Epithelial cell of prostate (primary cell): ENCODE results near the gene CDC5L.

Experiments
- DNase-seq: peaks from one replicate; pipeline ENCODE4 v3.0.0-alpha.2; 2011; ENCODE audit warnings: low read depth, low spot score
- H3K27ac ChIP-seq: fragments of 450-650 bp; 2 replicates; pipeline ENCODE4 v1.5.1; 2017; ENCODE audit warnings: mild to moderate bottlenecking

CDC5L gene

DNA sequence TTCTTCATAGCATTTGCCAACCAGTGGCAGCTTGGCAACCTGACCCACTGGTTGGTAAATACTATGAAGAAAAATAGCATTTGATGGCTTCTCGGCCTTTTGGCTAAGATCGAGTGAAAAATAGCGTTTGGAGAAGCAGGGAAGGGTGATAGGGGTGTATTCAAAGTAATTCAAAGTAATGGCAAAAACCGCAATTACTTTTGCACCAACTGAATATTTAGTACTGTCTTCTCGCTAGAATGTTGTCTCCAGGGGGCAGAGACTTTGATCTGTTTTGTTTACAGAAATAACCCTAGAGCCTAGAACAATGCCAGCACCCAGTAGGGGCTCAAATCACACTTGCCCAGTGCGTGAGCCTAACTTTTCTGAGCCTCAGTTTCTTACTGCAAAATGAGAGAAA is 106.1 kb downstream of the CDC5L start:
- no peak for DNase-seq
- H3K27ac ChIP-seq, result peak overlapping the region; percentile 75

DNA sequence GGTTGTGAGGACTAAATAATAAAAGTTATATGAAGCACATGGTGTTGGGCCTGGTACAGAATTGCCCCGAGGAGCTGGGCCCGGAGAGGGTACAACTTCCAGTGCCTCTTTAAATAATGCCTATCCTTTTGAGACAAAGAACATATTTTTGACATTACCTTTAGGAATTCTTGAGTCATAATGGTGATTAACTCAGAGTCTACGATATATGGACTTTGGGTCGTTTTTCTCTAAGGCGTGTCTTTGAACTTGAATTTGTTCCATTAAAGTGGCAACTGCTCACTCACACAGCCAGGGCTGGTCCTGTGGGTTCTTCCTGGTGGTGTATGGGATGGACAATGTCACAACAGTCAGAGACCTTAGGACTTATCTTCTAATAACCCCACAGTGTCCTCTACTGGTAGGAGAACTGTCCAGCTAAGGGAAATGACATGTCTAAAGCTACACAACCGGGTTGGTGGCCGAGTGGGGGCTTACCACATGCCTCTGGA is 106.5 kb downstream of the CDC5L start:
- no peak for DNase-seq
- peak overlapping the region; percentile 75 for H3K27ac ChIP-seq

DNA sequence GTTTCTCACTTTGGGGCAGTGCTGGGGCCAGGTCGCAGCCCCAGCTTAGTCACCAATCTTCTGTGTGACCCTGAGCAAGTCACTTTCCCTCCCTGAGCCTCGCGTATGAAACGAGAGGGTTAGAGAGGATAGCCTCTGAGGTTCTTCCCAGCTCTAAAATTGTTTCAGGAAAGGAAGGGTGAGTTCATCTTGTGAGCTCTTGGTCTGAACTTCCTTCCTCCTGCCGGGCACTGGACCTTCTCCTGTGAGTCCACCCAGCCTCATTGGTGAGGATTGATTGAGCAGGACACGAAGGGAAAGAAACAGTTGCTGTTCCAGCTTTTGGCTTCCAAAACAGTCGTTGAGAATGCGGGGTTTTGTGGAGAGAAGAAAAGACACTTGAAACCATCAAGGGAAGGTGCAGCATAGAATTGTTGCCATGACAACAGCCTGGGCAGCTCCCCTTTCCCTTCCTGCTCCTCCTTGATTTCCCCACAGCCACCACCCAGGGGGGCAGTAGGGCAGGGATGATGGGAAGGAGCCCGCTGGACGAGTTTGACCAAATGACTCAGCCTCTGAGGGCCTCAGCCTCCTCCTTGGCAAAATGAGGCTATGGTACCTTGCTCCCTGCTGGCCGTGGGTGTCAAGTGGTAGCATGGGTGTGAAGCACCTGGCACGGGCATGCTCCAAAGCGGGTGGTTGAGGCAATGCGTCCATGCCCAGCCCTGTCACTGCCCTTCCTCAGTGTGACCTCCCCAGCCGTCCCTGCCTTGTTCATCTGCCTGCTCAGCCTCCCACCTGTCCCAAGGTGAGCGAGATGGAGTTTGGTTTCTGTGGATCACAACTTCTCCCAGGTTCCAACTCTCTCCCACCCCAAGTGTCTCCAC is 107.8 kb downstream of the CDC5L start:
- DNase-seq, result no peak
- H3K27ac ChIP-seq, result no peak overlapping the region

DNA sequence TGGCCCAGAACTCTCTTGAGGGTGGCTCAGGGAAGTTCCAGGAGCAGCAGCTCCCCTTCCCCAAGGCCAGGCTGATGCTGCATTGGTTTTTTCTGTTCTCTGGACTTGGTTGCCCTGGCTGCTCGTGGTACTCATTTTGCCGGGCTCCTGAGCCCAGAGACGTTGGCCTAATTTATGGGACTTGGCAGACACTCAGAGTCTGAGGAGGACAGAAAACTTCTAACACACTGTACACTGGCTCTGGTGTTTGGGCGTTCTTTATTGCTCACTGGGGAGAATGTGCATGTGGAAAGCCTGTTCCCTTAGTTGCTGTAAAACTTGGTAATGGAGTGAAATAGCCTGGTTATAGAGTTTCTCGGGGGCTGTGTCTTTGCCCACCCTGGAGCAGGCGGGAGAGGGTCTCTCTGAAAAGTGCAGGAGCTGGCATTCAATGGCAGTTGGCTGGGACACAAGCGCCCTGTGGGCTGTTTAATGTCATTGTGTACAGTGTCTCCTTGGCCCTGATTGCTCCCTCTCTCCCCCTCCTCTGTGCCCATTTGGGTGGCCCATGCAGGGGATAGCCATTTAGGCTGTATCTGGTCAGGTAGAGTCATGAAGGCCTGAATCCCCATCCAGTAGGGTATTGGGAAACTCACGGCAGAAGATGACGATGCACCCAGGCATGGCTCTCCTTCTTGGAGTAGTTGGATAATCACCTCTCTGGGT is 109.3 kb downstream of the CDC5L start:
- DNase-seq, result no peak
- H3K27ac ChIP-seq, result no peak overlapping the region

DNA sequence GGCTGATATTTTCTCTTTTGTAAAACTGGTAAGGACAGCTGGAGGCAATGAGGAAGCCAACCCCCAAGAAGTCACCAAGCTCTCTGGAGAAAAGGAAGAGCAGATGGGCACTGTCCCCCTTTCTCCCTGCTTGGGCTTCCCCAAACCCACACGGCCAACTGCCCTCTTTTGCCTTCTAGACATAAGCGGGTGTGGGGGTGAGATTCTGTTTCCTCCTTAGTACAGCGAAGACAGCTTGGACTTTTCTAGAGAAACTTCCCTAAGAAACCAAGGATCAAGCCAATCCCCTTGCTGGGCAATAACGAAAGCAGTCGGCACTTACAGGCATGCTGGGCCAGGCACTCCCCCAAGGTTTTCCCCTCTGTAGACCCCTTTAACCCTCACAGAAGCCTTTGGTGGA is 110.3 kb downstream of the CDC5L start:
- no peak overlapping the region for H3K27ac ChIP-seq
- no peak for DNase-seq

DNA sequence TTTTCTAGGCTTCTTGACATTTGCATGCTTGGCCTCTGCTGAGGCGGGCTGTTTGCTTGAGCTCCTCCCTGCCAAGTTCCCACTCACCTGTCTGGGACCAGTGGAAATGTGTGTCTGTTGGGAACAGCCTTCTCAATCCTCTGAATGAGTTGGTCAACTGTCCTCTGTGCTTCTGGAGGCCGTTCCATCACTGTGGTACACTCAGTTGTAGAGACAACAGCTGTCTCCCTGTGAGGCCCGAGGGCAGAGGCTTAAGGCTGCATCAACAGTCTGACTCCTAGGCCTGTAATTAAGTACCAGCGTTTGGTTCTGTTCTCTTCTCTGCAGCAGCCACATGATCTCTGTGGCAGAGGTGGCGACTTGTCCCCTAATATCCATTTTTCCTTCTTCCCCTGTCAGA is 110.9 kb downstream of the CDC5L start:
- no peak for DNase-seq
- no peak overlapping the region for H3K27ac ChIP-seq

DNA sequence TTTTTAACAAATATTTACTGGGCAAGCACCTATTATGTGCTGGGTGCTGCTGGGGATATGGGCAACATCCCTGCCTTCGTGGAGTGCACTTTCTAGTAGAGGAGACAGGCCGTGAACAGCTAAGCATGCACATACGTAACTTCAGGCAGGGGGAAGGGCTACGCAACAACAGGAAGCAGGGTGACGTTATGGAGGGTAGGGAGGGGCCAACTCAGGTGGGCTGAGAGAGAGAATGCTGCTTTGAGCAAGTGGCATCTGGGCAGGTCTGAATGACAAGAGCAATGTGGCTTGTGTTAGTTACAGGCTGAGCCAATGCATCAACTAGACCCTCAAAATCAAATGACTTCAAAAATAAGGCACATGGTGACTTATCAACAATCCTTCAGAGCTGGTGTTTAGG is 112.1 kb downstream of the CDC5L start:
- DNase-seq, result no peak
- no peak overlapping the region for H3K27ac ChIP-seq
